ENCODE measurements around the gene PCBP4.
A peak's percentile ranks its signal among the peaks of the same experiment; 100 is the strongest.

The PCBP4 gene

GRCh38 chr3:51985063-51985462 is 17.8 kb upstream of the PCBP4 start:
- H3K4me3 ChIP-seq (ENCODE audit: low read depth, low read length): no peak overlapping the region
- TF ChIP-seq CTCF (conservative IDR thresholded peaks at IDR 0.05; ENCODE audit: low read depth, low read length): no peak
- DNase-seq (ENCODE audit: low read depth): no peak

- no peak for TF ChIP-seq CTCF (conservative IDR thresholded peaks at IDR 0.05; ENCODE audit: low read depth, low read length)
- no peak overlapping the region for H3K4me3 ChIP-seq (ENCODE audit: low read depth, low read length)
- DNase-seq (ENCODE audit: low read depth): no peak
These were observed 17.0 kb upstream of the PCBP4 start for GRCh38 chr3:51984269-51984647.

- no peak for TF ChIP-seq CTCF (conservative IDR thresholded peaks at IDR 0.05; ENCODE audit: low read depth, low read length)
- no peak for DNase-seq (ENCODE audit: low read depth)
- H3K4me3 ChIP-seq (ENCODE audit: low read depth, low read length): peak overlapping the region; percentile 74
These were observed 16.5 kb upstream of the PCBP4 start for GRCh38 chr3:51983578-51984268.

GRCh38 chr3:51982838-51983577 is 15.8 kb upstream of the PCBP4 start, which contains the start of gene ACY1:
Gene ACY1 (plus strand): TSS chr3:51983535. CDS start chr3:51984065, 530 bp downstream.
- peak within 1 kb of the TSS; percentile 74 for H3K4me3 ChIP-seq (ENCODE audit: low read depth, low read length)
- no peak for TF ChIP-seq CTCF (conservative IDR thresholded peaks at IDR 0.05; ENCODE audit: low read depth, low read length)
- peak; percentile 93 for DNase-seq (ENCODE audit: low read depth)

- peak; percentile 55 for TF ChIP-seq CTCF (conservative IDR thresholded peaks at IDR 0.05; ENCODE audit: low read depth, low read length)
- no peak for DNase-seq (ENCODE audit: low read depth)
- peak overlapping the region; percentile 74 for H3K4me3 ChIP-seq (ENCODE audit: low read depth, low read length)
These were observed 15.1 kb upstream of the PCBP4 start for GRCh38 chr3:51982352-51982837.

- no peak overlapping the region for H3K4me3 ChIP-seq (ENCODE audit: low read depth, low read length)
- TF ChIP-seq CTCF (conservative IDR thresholded peaks at IDR 0.05; ENCODE audit: low read depth, low read length): no peak
- no peak for DNase-seq (ENCODE audit: low read depth)
These were observed 13.0 kb upstream of the PCBP4 start for GRCh38 chr3:51980253-51980652.

Measured in choroid plexus epithelial cell (primary cell).